Ishikawa (cell line): ENCODE measurements around the gene HDAC5.

Experiments
- CEBPB ChIP-seq: IDR thresholded peaks from 2 replicates; pipeline ENCODE4 v1.6.1; 2012
- CREB1 ChIP-seq: IDR thresholded peaks from 2 replicates; pipeline ENCODE4 v1.6.1; 2012; ENCODE audit warnings: low read depth
- EP300 ChIP-seq: IDR thresholded peaks from 2 replicates; pipeline ENCODE4 v1.6.1; 2012; ENCODE audit warnings: borderline replicate concordance
- MAX ChIP-seq: IDR thresholded peaks from 2 replicates; pipeline ENCODE4 v1.6.1; 2012
- RAD21 ChIP-seq: IDR thresholded peaks from 2 replicates; pipeline ENCODE4 v1.6.1; 2012; ENCODE audit warnings: low read depth
- REST ChIP-seq: IDR thresholded peaks from 2 replicates; pipeline ENCODE4 v1.6.1; 2012; ENCODE audit warnings: low read depth, mild to moderate bottlenecking
- TAF1 ChIP-seq: IDR thresholded peaks from 2 replicates; pipeline ENCODE4 v1.6.1; 2012; ENCODE audit warnings: low read depth, mild to moderate bottlenecking
- TEAD4 ChIP-seq: IDR thresholded peaks from 2 replicates; pipeline ENCODE4 v1.6.1; 2012
- YY1 ChIP-seq: IDR thresholded peaks from 2 replicates; pipeline ENCODE4 v1.6.1; 2012; ENCODE audit warnings: low read depth
- ZBTB7A ChIP-seq: IDR thresholded peaks from 2 replicates; pipeline ENCODE4 v1.6.1; 2012; ENCODE audit warnings: low read depth
- TF ChIP-seq, protein P1 (sequence below): IDR thresholded peaks from 2 replicates; pipeline ENCODE4 v1.6.1; 2012

- no peak for TF ChIP-seq EP300
- no peak for TF ChIP-seq CREB1
- no peak for TF ChIP-seq RAD21
- TF ChIP-seq REST: no peak
- TF ChIP-seq, protein P1, sequence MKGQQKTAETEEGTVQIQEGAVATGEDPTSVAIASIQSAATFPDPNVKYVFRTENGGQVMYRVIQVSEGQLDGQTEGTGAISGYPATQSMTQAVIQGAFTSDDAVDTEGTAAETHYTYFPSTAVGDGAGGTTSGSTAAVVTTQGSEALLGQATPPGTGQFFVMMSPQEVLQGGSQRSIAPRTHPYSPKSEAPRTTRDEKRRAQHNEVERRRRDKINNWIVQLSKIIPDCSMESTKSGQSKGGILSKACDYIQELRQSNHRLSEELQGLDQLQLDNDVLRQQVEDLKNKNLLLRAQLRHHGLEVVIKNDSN: no peak
- TF ChIP-seq CEBPB: no peak
- no peak for TF ChIP-seq YY1
- TF ChIP-seq ZBTB7A: no peak
- no peak for TF ChIP-seq TAF1
- TF ChIP-seq TEAD4: no peak
- no peak for TF ChIP-seq MAX
Observed at GRCh38 chr17:44067545-44067940, 55.9 kb downstream of the HDAC5 start.
